Stimulated activated CD8-positive, alpha-beta memory T cell treated with anti-CD3 and anti-CD28 coated beads, Interleukin-15, amount 100 ng/mL, for 48 hours (primary cell): Measurements from ENCODE around the gene HOXC6.
"Not testable (repeated sequence)": the region's sequence is repeated elsewhere in the genome, so short reads cannot be mapped to it uniquely, and the experiment has no call there.

Experiments used
- DNase-seq, 2 donors: peaks; one replicate each; pipeline ENCODE4 v3.0.0-alpha.2; 2020; ENCODE audit warnings: low read depth in 2 of 2

The HOXC6 gene

GRCh38 chr12:54054742-54055194 lies 26.5 kb downstream of the HOXC6 start:
- no peak for DNase-seq

GRCh38 chr12:54055552-54055951 lies 27.3 kb downstream of the HOXC6 start:
- no peak for DNase-seq

GRCh38 chr12:54056110-54056509 lies 27.9 kb downstream of the HOXC6 start:
- no peak for DNase-seq

- no peak for DNase-seq
These were observed 30.0 kb downstream of the HOXC6 start for GRCh38 chr12:54058128-54058768.

GRCh38 chr12:54059668-54060067 lies 31.4 kb downstream of the HOXC6 start:
- DNase-seq, result no peak

GRCh38 chr12:54060174-54060974 lies 32.1 kb downstream of the HOXC6 start:
- no peak for DNase-seq

- no peak for DNase-seq
These were observed 32.9 kb downstream of the HOXC6 start for GRCh38 chr12:54060975-54061778.

- no peak for DNase-seq
These were observed 37.4 kb downstream of the HOXC6 start for GRCh38 chr12:54065677-54066076.

GRCh38 chr12:54066408-54066807 lies 38.2 kb downstream of the HOXC6 start:
- DNase-seq, result no peak

- DNase-seq, result no peak
These were observed 40.3 kb downstream of the HOXC6 start for GRCh38 chr12:54068418-54069070.

- no peak for DNase-seq
These were observed 43.7 kb downstream of the HOXC6 start for GRCh38 chr12:54071942-54072341.

- DNase-seq, result no peak
These were observed 46.1 kb downstream of the HOXC6 start for GRCh38 chr12:54074308-54074707.

- DNase-seq, result no peak
These were observed 47.2 kb downstream of the HOXC6 start for GRCh38 chr12:54075409-54075808.

GRCh38 chr12:54075974-54076373 lies 47.7 kb downstream of the HOXC6 start:
- no peak for DNase-seq

GRCh38 chr12:54077843-54078242 lies 49.6 kb downstream of the HOXC6 start:
- not testable (repeated sequence) for DNase-seq

- not testable (repeated sequence) for DNase-seq
These were observed 50.9 kb downstream of the HOXC6 start for GRCh38 chr12:54079115-54079514.
